Mucosa of stomach (tissue), 1 donor: ENCODE measurements around the gene SSX1.
"Not testable (repeated sequence)": the region's sequence is repeated elsewhere in the genome, so short reads cannot be mapped to it uniquely, and the experiment has no call there.

Experiments
- H3K27me3 ChIP-seq: one replicate; pipeline ENCODE4 v1.7.0; 2013; ENCODE audit warnings: mild to moderate bottlenecking, low read length; ENCODE audit not compliant: control insufficient read depth, insufficient read depth
- H3K36me3 ChIP-seq: one replicate; pipeline ENCODE4 v1.7.0; 2013; ENCODE audit warnings: low read length; ENCODE audit not compliant: control insufficient read depth, insufficient read depth
- H3K4me1 ChIP-seq: one replicate; pipeline ENCODE4 v1.7.0; 2013; ENCODE audit warnings: mild to moderate bottlenecking, low read length; ENCODE audit not compliant: control insufficient read depth, insufficient read depth
- H3K4me3 ChIP-seq: one replicate; pipeline ENCODE4 v1.7.0; 2013; ENCODE audit warnings: low read length
- H3K9ac ChIP-seq: one replicate; pipeline ENCODE4 v1.7.0; 2013; ENCODE audit warnings: mild to moderate bottlenecking, low read length, moderate library complexity
- H3K9me3 ChIP-seq: one replicate; pipeline ENCODE4 v1.7.0; 2013; ENCODE audit warnings: mild to moderate bottlenecking, low read length, moderate library complexity; ENCODE audit not compliant: control insufficient read depth
- donor health status: Pancreatic carcinoma.

SSX1 gene

GRCh38 chrX:48255062-48255796, at the start of gene SSX1:
Gene SSX1, plus strand, starts transcription at chrX:48255392. Its CDS starts 1,850 bp downstream, at chrX:48257242.
- not testable (repeated sequence) for H3K9me3 ChIP-seq, H3K9ac ChIP-seq, H3K4me1 ChIP-seq, H3K27me3 ChIP-seq, H3K36me3 ChIP-seq, H3K4me3 ChIP-seq

- H3K9ac ChIP-seq, result not testable (repeated sequence)
These were observed 40.9 kb upstream of the SSX1 start for GRCh38 chrX:48214341-48214740.

GRCh38 chrX:48224196-48224595, 31.0 kb upstream of the SSX1 start:
- H3K9ac ChIP-seq, H3K27me3 ChIP-seq, H3K4me1 ChIP-seq, H3K9me3 ChIP-seq, H3K4me3 ChIP-seq, H3K36me3 ChIP-seq: not testable (repeated sequence)

More at GRCh38 chrX:48214341-48214740, 40.9 kb upstream of the SSX1 start:
- H3K27me3 ChIP-seq, H3K4me1 ChIP-seq, H3K4me3 ChIP-seq, H3K36me3 ChIP-seq, H3K9me3 ChIP-seq: not testable (repeated sequence)

GRCh38 chrX:48252945-48253344, 2.2 kb upstream of the SSX1 start:
- H3K36me3 ChIP-seq, H3K9me3 ChIP-seq, H3K27me3 ChIP-seq, H3K4me3 ChIP-seq, H3K9ac ChIP-seq, H3K4me1 ChIP-seq: not testable (repeated sequence)

- H3K9me3 ChIP-seq, H3K4me3 ChIP-seq, H3K4me1 ChIP-seq, H3K36me3 ChIP-seq, H3K9ac ChIP-seq, H3K27me3 ChIP-seq: not testable (repeated sequence)
These were observed 19.2 kb downstream of the SSX1 start for GRCh38 chrX:48274365-48274764.

- Histone ChIP-seq H3K4me3 (no peak overlapping the region), H3K4me1 (no peaks in the 10 kb centered on the region), H3K36me3 (no peaks in the 10 kb centered on the region), H3K9ac (no peak overlapping the region), H3K9me3 (no peaks in the 10 kb centered on the region), H3K27me3 (no peaks in the 10 kb centered on the region)
These were observed 23.8 kb downstream of the SSX1 start for GRCh38 chrX:48278958-48279357.

GRCh38 chrX:48280729-48281128, 25.5 kb downstream of the SSX1 start:
- H3K36me3 ChIP-seq, H3K4me1 ChIP-seq, H3K27me3 ChIP-seq: not testable (repeated sequence)

GRCh38 chrX:48306175-48306574, 51.0 kb downstream of the SSX1 start:
- Histone ChIP-seq H3K4me3 (no peak overlapping the region), H3K9ac (no peak overlapping the region), H3K27me3 (no peaks in the 10 kb centered on the region), H3K36me3 (no peaks in the 10 kb centered on the region), H3K9me3 (no peaks in the 10 kb centered on the region), H3K4me1 (no peaks in the 10 kb centered on the region)

More at GRCh38 chrX:48280729-48281128, 25.5 kb downstream of the SSX1 start:
- not testable (repeated sequence) for H3K4me3 ChIP-seq, H3K9ac ChIP-seq, H3K9me3 ChIP-seq

- not testable (repeated sequence) for H3K27me3 ChIP-seq, H3K36me3 ChIP-seq, H3K4me3 ChIP-seq, H3K4me1 ChIP-seq, H3K9me3 ChIP-seq, H3K9ac ChIP-seq
These were observed 58.8 kb downstream of the SSX1 start for GRCh38 chrX:48313996-48314395.
